KMS-11 (cell line): Measurements from ENCODE around the gene MAP3K20.

Source experiments
- H2AFZ ChIP-seq: fragments of 200-600 bp; sonication (generic); 2 replicates; pipeline ENCODE4 v1.6.1; 2016; ENCODE audit warnings: antibody characterized with exemption, mixed run types, low read depth
- H3K27ac ChIP-seq: fragments of 200-600 bp; sonication (generic); 2 replicates; pipeline ENCODE4 v1.6.1; 2016; ENCODE audit warnings: mild to moderate bottlenecking, mixed run types
- H3K27me3 ChIP-seq: fragments of 200-600 bp; sonication (generic); 2 replicates; pipeline ENCODE4 v1.6.1; 2017; ENCODE audit warnings: mild to moderate bottlenecking, low read depth, mixed run types, moderate library complexity; ENCODE audit not compliant: insufficient read depth
- H3K36me3 ChIP-seq: fragments of 200-600 bp; sonication (generic); 2 replicates; pipeline ENCODE4 v1.6.1; 2017; ENCODE audit warnings: mild to moderate bottlenecking, mixed run types; ENCODE audit not compliant: insufficient read depth
- H3K4me1 ChIP-seq: fragments of 200-600 bp; sonication (generic); 2 replicates; pipeline ENCODE4 v1.6.1; 2016; ENCODE audit warnings: mild to moderate bottlenecking, low read depth, mixed run types; ENCODE audit not compliant: poor library complexity, severe bottlenecking
- H3K4me2 ChIP-seq: fragments of 200-600 bp; sonication (generic); 2 replicates; pipeline ENCODE4 v1.7.0; 2016; ENCODE audit warnings: mild to moderate bottlenecking, mixed run types
- H3K4me3 ChIP-seq: fragments of 200-600 bp; sonication (generic); IDR thresholded peaks from 2 replicates; pipeline ENCODE4 v1.6.1; 2017; ENCODE audit warnings: low read depth, low read length, mixed read lengths; ENCODE audit not compliant: insufficient read depth
- H3K79me2 ChIP-seq: fragments of 200-600 bp; sonication (generic); 2 replicates; pipeline ENCODE4 v1.6.1; 2016; ENCODE audit warnings: low read depth, mixed run types; ENCODE audit not compliant: insufficient read depth
- H3K9ac ChIP-seq: fragments of 200-600 bp; sonication (generic); 2 replicates; pipeline ENCODE4 v1.6.1; 2016; ENCODE audit warnings: mild to moderate bottlenecking, mixed run types
- H4K20me1 ChIP-seq: fragments of 200-600 bp; sonication (generic); 2 replicates; pipeline ENCODE4 v1.6.1; 2016; ENCODE audit warnings: mild to moderate bottlenecking, mixed run types; ENCODE audit not compliant: insufficient read depth
- TF ChIP-seq, protein P1 (sequence below): fragments of 200-600 bp; sonication (generic); conservative IDR thresholded peaks from 2 replicates; pipeline ENCODE4 v1.6.1; 2017; ENCODE audit warnings: low read depth, mild to moderate bottlenecking, antibody characterized with exemption, low read length, moderate library complexity, mixed read lengths

MAP3K20 gene

DNA sequence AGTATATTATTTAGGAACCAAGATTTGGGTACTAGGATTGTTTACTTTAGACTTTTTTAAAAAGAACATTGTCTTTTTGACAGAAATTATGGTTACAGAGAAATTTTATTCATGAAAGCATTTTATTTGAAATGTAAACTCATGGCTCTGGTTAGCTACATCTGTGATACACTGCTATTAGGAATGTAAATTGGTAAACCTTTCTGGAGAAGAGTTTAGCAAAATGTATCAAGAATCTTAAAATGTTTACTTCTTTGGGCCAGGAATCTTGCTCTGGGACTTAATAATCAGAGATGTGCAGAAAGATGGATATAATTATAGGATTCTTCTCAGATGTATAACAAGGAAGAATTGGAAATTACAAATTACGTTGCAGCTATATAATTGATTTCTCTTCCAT, 19.7 kb downstream of the MAP3K20 start:
- TF ChIP-seq, protein P1, sequence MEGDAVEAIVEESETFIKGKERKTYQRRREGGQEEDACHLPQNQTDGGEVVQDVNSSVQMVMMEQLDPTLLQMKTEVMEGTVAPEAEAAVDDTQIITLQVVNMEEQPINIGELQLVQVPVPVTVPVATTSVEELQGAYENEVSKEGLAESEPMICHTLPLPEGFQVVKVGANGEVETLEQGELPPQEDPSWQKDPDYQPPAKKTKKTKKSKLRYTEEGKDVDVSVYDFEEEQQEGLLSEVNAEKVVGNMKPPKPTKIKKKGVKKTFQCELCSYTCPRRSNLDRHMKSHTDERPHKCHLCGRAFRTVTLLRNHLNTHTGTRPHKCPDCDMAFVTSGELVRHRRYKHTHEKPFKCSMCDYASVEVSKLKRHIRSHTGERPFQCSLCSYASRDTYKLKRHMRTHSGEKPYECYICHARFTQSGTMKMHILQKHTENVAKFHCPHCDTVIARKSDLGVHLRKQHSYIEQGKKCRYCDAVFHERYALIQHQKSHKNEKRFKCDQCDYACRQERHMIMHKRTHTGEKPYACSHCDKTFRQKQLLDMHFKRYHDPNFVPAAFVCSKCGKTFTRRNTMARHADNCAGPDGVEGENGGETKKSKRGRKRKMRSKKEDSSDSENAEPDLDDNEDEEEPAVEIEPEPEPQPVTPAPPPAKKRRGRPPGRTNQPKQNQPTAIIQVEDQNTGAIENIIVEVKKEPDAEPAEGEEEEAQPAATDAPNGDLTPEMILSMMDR = no peak
- H3K4me3 ChIP-seq = no peak overlapping the region
- no peaks in the 10 kb centered on the region for H4K20me1 ChIP-seq
- H3K4me2 ChIP-seq = no peak overlapping the region
- no peaks in the 10 kb centered on the region for H3K36me3 ChIP-seq
- H3K9ac ChIP-seq = no peak overlapping the region
- no peak overlapping the region for H3K27ac ChIP-seq
- no peaks in the 10 kb centered on the region for H3K27me3 ChIP-seq
- no peak overlapping the region for H2AFZ ChIP-seq
- H3K79me2 ChIP-seq = no peaks in the 10 kb centered on the region
- no peaks in the 10 kb centered on the region for H3K4me1 ChIP-seq

DNA sequence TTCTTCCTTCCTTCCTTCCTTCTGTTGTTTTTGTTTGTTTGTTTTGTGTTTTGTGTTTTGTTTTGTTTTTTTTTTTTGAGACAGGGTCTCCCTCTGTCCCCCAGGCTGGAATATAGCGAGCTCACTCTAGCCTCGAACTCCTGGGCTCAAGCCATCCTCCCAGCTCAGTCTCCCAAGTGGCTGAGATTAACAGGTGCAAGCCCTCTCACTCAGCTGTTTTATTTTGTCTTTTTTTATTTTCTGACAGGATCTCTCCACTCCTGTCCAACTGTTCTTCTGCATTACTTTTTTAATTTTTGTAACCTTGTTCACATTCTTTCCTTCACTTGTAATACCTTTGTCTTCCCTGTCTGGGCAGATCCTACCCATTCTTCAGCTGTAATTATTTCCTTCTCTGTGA, 23.6 kb downstream of the MAP3K20 start:
- Histone ChIP-seq H3K79me2 (no peaks in the 10 kb centered on the region), H3K36me3 (no peaks in the 10 kb centered on the region), H3K27me3 (no peaks in the 10 kb centered on the region)

DNA sequence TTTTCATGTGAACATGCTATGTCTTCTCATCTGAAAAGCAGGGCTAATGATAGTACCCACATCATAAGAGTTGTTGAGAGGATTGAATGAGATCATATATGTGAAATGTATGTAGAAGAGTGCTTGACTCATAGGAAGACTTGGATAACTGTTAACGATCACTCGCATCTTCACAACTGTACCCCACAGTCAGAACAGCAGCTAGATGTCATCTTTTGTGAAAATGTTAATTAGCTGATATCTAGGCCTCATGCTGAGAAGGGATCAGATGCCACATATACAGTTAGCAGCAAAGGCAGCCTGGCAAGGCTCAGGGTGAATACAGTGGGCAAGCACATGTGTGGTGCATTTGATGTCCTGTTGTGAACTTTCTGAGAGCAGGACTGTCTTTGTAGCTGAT, 24.2 kb downstream of the MAP3K20 start:
- TF ChIP-seq, protein P1 = no peak
- no peaks in the 10 kb centered on the region for H3K79me2 ChIP-seq
- H3K27ac ChIP-seq = no peak overlapping the region
- no peaks in the 10 kb centered on the region for H3K36me3 ChIP-seq
- H3K4me3 ChIP-seq = no peak overlapping the region
- H2AFZ ChIP-seq = no peak overlapping the region
- H3K4me1 ChIP-seq = no peaks in the 10 kb centered on the region
- H3K4me2 ChIP-seq = no peak overlapping the region
- H3K27me3 ChIP-seq = no peaks in the 10 kb centered on the region
- no peak overlapping the region for H3K9ac ChIP-seq
- H4K20me1 ChIP-seq = no peaks in the 10 kb centered on the region

More for the DNA sequence above, 23.6 kb downstream of the MAP3K20 start:
- Histone ChIP-seq H3K27ac (no peak overlapping the region), H3K9ac (no peak overlapping the region), H4K20me1 (no peaks in the 10 kb centered on the region), H3K4me2 (no peak overlapping the region), H3K4me3 (no peak overlapping the region), H2AFZ (no peak overlapping the region), H3K4me1 (no peaks in the 10 kb centered on the region)
- TF ChIP-seq, protein P1 = no peak

DNA sequence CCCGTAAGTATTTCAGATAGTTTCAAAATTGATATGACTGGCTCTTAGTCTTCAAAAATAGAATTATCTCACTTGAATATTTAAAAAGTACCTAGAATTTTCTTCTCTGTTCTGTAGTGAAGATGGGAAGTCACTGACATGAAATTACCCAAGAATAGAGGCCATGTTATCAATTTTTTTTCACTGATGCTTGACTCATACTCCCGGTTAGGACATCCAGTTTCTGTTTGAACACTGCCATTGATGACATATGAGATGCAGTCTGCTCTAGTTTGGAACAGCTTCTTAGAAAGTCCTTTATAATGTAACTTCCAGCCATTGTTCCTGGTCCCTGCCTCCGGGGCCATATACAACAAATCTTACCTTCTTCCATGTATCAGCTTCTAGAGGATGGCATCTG, 26.0 kb downstream of the MAP3K20 start:
- Histone ChIP-seq H3K27ac (no peak overlapping the region), H3K4me2 (no peak overlapping the region), H3K79me2 (no peaks in the 10 kb centered on the region)

More for the DNA sequence above, 26.0 kb downstream of the MAP3K20 start:
- TF ChIP-seq, protein P1 = no peak
- Histone ChIP-seq H3K4me3 (no peak overlapping the region), H3K36me3 (no peaks in the 10 kb centered on the region), H3K9ac (no peak overlapping the region), H3K4me1 (peaks cover 9% of the 10 kb centered on the region), H3K27me3 (no peaks in the 10 kb centered on the region), H2AFZ (no peak overlapping the region), H4K20me1 (no peaks in the 10 kb centered on the region)
